Measurements from ENCODE around the gene SPCS2. TPM values are rescaled to one million over a fixed set of nuclear protein-coding genes. Genes with fewer than 3 reads are reported as not detected.

Gene SPCS2
- total RNA-seq, 1 experiment from 2014 or later: 209 TPM

GRCh38 chr11:74909812-74910211, 39.3 kb upstream of the SPCS2 start:
- Mint-ChIP-seq H3K27me3 (ENCODE audit: unreplicated experiment) (no peaks in the 10 kb centered on the region), H3K36me3 (ENCODE audit: insufficient read depth, unreplicated experiment) (peaks cover 5% of the 10 kb centered on the region), H3K9me3 (ENCODE audit: low read depth, unreplicated experiment) (no peaks in the 10 kb centered on the region), H3K27ac (ENCODE audit: unreplicated experiment) (no peak overlapping the region), H3K4me1 (ENCODE audit: low read depth, unreplicated experiment) (no peaks in the 10 kb centered on the region), H3K4me3 (ENCODE audit: low read depth, unreplicated experiment) (no peak overlapping the region)
- BruUV-seq (replicated peaks): no TSS peak
- intact Hi-C loops (cut with micrococcal nuclease; ENCODE audit: unreplicated experiment): no loop called here
- CTCF ChIA-PET: no interaction called here
- DNase-seq: no peak
- TF ChIP-seq, protein P1, sequence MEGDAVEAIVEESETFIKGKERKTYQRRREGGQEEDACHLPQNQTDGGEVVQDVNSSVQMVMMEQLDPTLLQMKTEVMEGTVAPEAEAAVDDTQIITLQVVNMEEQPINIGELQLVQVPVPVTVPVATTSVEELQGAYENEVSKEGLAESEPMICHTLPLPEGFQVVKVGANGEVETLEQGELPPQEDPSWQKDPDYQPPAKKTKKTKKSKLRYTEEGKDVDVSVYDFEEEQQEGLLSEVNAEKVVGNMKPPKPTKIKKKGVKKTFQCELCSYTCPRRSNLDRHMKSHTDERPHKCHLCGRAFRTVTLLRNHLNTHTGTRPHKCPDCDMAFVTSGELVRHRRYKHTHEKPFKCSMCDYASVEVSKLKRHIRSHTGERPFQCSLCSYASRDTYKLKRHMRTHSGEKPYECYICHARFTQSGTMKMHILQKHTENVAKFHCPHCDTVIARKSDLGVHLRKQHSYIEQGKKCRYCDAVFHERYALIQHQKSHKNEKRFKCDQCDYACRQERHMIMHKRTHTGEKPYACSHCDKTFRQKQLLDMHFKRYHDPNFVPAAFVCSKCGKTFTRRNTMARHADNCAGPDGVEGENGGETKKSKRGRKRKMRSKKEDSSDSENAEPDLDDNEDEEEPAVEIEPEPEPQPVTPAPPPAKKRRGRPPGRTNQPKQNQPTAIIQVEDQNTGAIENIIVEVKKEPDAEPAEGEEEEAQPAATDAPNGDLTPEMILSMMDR (IDR thresholded peaks at IDR 0.05; ENCODE audit: unreplicated experiment): no peak

GRCh38 chr11:74923125-74923524, 25.9 kb upstream of the SPCS2 start:
- intact Hi-C loops (cut with micrococcal nuclease; ENCODE audit: unreplicated experiment): no loop called here
- no peak overlapping the region for H3K27ac Mint-ChIP-seq (ENCODE audit: unreplicated experiment)
- H3K36me3 Mint-ChIP-seq (ENCODE audit: insufficient read depth, unreplicated experiment): peaks cover 4% of the 10 kb centered on the region
- TF ChIP-seq, protein P1 (IDR thresholded peaks at IDR 0.05; ENCODE audit: unreplicated experiment): no peak
- H3K9me3 Mint-ChIP-seq (ENCODE audit: low read depth, unreplicated experiment): no peaks in the 10 kb centered on the region
- H3K27me3 Mint-ChIP-seq (ENCODE audit: unreplicated experiment): no peaks in the 10 kb centered on the region
- no TSS peak for BruUV-seq (replicated peaks)
- DNase-seq: no peak
- no peaks in the 10 kb centered on the region for H3K4me1 Mint-ChIP-seq (ENCODE audit: low read depth, unreplicated experiment)
- CTCF ChIA-PET: interaction anchor here (2.6 kb wide), 1 partner anchor 100 kb away, joined by 5 read pairs; no protein-coding TSS in a partner anchor
- no peak overlapping the region for H3K4me3 Mint-ChIP-seq (ENCODE audit: low read depth, unreplicated experiment)

GRCh38 chr11:74925281-74925680, 23.8 kb upstream of the SPCS2 start:
- Mint-ChIP-seq H3K4me3 (ENCODE audit: low read depth, unreplicated experiment) (no peak overlapping the region), H3K4me1 (ENCODE audit: low read depth, unreplicated experiment) (no peaks in the 10 kb centered on the region), H3K27me3 (ENCODE audit: unreplicated experiment) (no peaks in the 10 kb centered on the region), H3K27ac (ENCODE audit: unreplicated experiment) (no peak overlapping the region), H3K9me3 (ENCODE audit: low read depth, unreplicated experiment) (no peaks in the 10 kb centered on the region), H3K36me3 (ENCODE audit: insufficient read depth, unreplicated experiment) (no peaks in the 10 kb centered on the region)
- CTCF ChIA-PET: interaction anchor here (2.6 kb wide), 1 partner anchor 98 kb away, joined by 5 read pairs; no protein-coding TSS in a partner anchor
- no peak for DNase-seq
- no TSS peak for BruUV-seq (replicated peaks)
- intact Hi-C loops (cut with micrococcal nuclease; ENCODE audit: unreplicated experiment): loop anchor here (5.0 kb wide), 1 partner anchor 107 kb away; no protein-coding TSS in a partner anchor
- TF ChIP-seq, protein P1 (IDR thresholded peaks at IDR 0.05; ENCODE audit: unreplicated experiment): no peak

DNA sequence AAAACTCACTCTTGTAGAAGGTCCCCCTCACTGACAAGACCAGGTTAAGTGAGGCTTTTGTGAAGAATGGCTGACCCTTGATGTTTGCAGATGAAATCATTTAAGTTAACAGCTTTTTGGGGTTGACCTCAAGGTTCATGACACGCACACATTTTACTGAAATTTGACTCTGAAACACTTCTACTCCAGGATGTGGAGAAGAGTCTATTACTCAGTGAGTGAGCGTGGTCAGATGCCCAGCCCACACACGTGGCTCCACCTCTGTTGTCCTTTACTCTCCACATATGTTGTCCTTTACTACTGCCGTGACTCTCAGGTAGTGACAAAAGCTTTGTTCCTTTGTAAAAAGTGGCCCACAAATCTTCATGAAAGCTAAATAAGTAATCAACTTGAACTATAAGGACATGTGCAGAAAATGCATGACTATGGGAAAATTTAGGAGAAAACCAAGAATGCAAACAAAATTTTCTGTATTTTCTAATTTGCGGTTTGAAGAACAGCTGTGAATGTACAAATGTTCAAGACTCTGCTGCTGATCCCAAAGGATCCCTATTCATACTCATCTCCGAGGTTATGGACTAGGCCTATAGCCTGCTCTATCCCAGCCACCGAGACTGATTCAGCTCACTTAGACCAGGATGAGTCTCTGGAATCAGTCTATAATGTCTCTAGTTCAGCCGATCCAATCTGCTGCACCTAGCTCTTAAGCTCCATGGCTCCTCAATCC, 22.6 kb upstream of the SPCS2 start:
- Mint-ChIP-seq H3K36me3 (ENCODE audit: insufficient read depth, unreplicated experiment) (no peaks in the 10 kb centered on the region), H3K27me3 (ENCODE audit: unreplicated experiment) (no peaks in the 10 kb centered on the region), H3K27ac (ENCODE audit: unreplicated experiment) (no peak overlapping the region), H3K4me1 (ENCODE audit: low read depth, unreplicated experiment) (no peaks in the 10 kb centered on the region), H3K4me3 (ENCODE audit: low read depth, unreplicated experiment) (no peak overlapping the region), H3K9me3 (ENCODE audit: low read depth, unreplicated experiment) (no peaks in the 10 kb centered on the region)
- intact Hi-C loops (cut with micrococcal nuclease; ENCODE audit: unreplicated experiment): loop anchor here (5.0 kb wide), 1 partner anchor 106 kb away; no protein-coding TSS in a partner anchor
- CTCF ChIA-PET: interaction anchor here (1.0 kb wide), 1 partner anchor 322 kb away, joined by 4 read pairs; no protein-coding TSS in a partner anchor
- TF ChIP-seq, protein P1 (IDR thresholded peaks at IDR 0.05; ENCODE audit: unreplicated experiment): no peak
- DNase-seq: no peak
- BruUV-seq (replicated peaks): no TSS peak
